AG08395 (cell line): ENCODE data around the gene PTPRR.

Experiments used
- DNase-seq: peaks from one replicate; pipeline ENCODE4 v3.0.0; 2012; ENCODE audit warnings: mixed read lengths, low spot score

The PTPRR gene

GRCh38 chr12:70644861-70645260 lies 275.7 kb downstream of the PTPRR start:
- DNase-seq: no peak

GRCh38 chr12:70643939-70644338 lies 276.6 kb downstream of the PTPRR start:
- DNase-seq: no peak

- no peak for DNase-seq
Observed at GRCh38 chr12:70641691-70642090, 278.8 kb downstream of the PTPRR start.

- DNase-seq: no peak
Observed at GRCh38 chr12:70640901-70641300, 279.6 kb downstream of the PTPRR start.

GRCh38 chr12:70639535-70639934 lies 281.0 kb downstream of the PTPRR start:
- DNase-seq: no peak

- no peak for DNase-seq
Observed at GRCh38 chr12:70638639-70639360, 281.7 kb downstream of the PTPRR start.

GRCh38 chr12:70637303-70638085 lies 283.0 kb downstream of the PTPRR start, which contains the start of gene PTPRB:
Gene PTPRB, minus strand, starts transcription at chr12:70637429. Its CDS starts 34 bp downstream, at chr12:70637395.
- no peak for DNase-seq

- no peak for DNase-seq
Observed at GRCh38 chr12:70635755-70636154, 284.8 kb downstream of the PTPRR start.

GRCh38 chr12:70628701-70629480 lies 291.6 kb downstream of the PTPRR start:
- no peak for DNase-seq

GRCh38 chr12:70627677-70628076 lies 292.9 kb downstream of the PTPRR start:
- no peak for DNase-seq

GRCh38 chr12:70626180-70626579 lies 294.4 kb downstream of the PTPRR start:
- no peak for DNase-seq

- no peak for DNase-seq
Observed at GRCh38 chr12:70619471-70620152, 300.9 kb downstream of the PTPRR start.

- no peak for DNase-seq
Observed at GRCh38 chr12:70618371-70618770, 302.2 kb downstream of the PTPRR start.

- DNase-seq: no peak
Observed at GRCh38 chr12:70617450-70617849, 303.1 kb downstream of the PTPRR start.

GRCh38 chr12:70615174-70615866 lies 305.2 kb downstream of the PTPRR start:
- DNase-seq: no peak

- DNase-seq: peak; percentile 43
Observed at GRCh38 chr12:70609739-70610491, 310.6 kb downstream of the PTPRR start.

- no peak for DNase-seq
Observed at GRCh38 chr12:70609203-70609602, 311.3 kb downstream of the PTPRR start.

GRCh38 chr12:70608184-70608583 lies 312.4 kb downstream of the PTPRR start:
- DNase-seq: no peak

GRCh38 chr12:70607107-70607506 lies 313.4 kb downstream of the PTPRR start:
- no peak for DNase-seq

GRCh38 chr12:70605976-70606375 lies 314.6 kb downstream of the PTPRR start:
- no peak for DNase-seq

- DNase-seq: no peak
Observed at GRCh38 chr12:70604662-70605061, 315.9 kb downstream of the PTPRR start.
